IMR-90 (cell line): ENCODE results near the gene KRTAP19-1. TPM values are rescaled to one million over a fixed set of nuclear protein-coding genes. Genes with fewer than 3 reads are reported as not detected.
A peak's percentile ranks its signal among the peaks of the same experiment; 100 is the strongest.

ENCODE experiments used
- ATAC-seq: fragments of 200-7000 bp; cut with Tn5 transposase; 2 replicates; pipeline ENCODE4 v1.9.1; 2020; ENCODE audit warnings: low read depth, mild to moderate bottlenecking, moderate library complexity
- BruUV-seq: library from RNA; stranded (reverse); fragments of 400-500 nt; replicated peaks from 2 replicates; lab custom pipeline; 2021; lab: Mats Ljungman, UMichigan
- CTCF ChIA-PET: fragments of 300-600 bp; formaldehyde crosslinking; extraction: SDS; loops from one replicate; lab custom pipeline; 2021; ENCODE audit warnings: antibody characterized with exemption; lab: Yijun Ruan, JAX
- POLR2A ChIA-PET: fragments of 300-600 bp; sonication (Branson Sonifier 250); formaldehyde crosslinking; loops from one replicate; lab custom pipeline; 2022; ENCODE audit warnings: antibody characterized with exemption; ENCODE audit not compliant: unreplicated experiment; lab: Charles Lee
- DNase-seq: peaks from one replicate; pipeline ENCODE4 v3.0.0; 2013
- H2AFZ ChIP-seq: replicated peaks from 2 replicates; pipeline ENCODE3; 2013; ENCODE audit warnings: low read length, mild to moderate bottlenecking; ENCODE audit not compliant: poor library complexity
- H2AK5ac ChIP-seq: 2 replicates; pipeline ENCODE4 v1.6.1; 2013; ENCODE audit warnings: low read depth, low read length, inconsistent platforms
- H2AK9ac ChIP-seq: replicated peaks from 2 replicates; pipeline ENCODE3; 2013; ENCODE audit warnings: mild to moderate bottlenecking, low read depth, low read length, moderate library complexity; ENCODE audit not compliant: poor library complexity
- H2BK120ac ChIP-seq: 2 replicates; pipeline ENCODE4 v1.6.1; 2013; ENCODE audit warnings: low read depth, low read length, inconsistent platforms
- H2BK15ac ChIP-seq: 3 replicates; pipeline ENCODE4 v1.6.1; 2013; ENCODE audit warnings: low read depth, low read length, inconsistent platforms
- H2BK20ac ChIP-seq: 2 replicates; pipeline ENCODE4 v1.6.1; 2013; ENCODE audit warnings: low read depth, mild to moderate bottlenecking, inconsistent platforms, low read length, moderate library complexity
- H2BK5ac ChIP-seq: 2 replicates; pipeline ENCODE4 v1.6.1; 2013; ENCODE audit warnings: mild to moderate bottlenecking, low read depth, low read length, inconsistent platforms; ENCODE audit not compliant: poor library complexity, severe bottlenecking
- H3K14ac ChIP-seq: replicated peaks from 2 replicates; pipeline ENCODE4 v1.6.1; 2013; ENCODE audit warnings: low read depth, low read length, inconsistent platforms
- H3K18ac ChIP-seq: 2 replicates; pipeline ENCODE4 v1.6.1; 2013; ENCODE audit warnings: low read depth, low read length, control low read depth
- H3K23ac ChIP-seq: 2 replicates; pipeline ENCODE4 v1.6.1; 2013; ENCODE audit warnings: low read depth, low read length, inconsistent platforms
- H3K27ac ChIP-seq: 2 replicates; pipeline ENCODE4 v1.5.1; 2013; ENCODE audit warnings: mild to moderate bottlenecking, control low read depth, low read length; ENCODE audit not compliant: insufficient read depth
- H3K27me3 ChIP-seq: 2 replicates; pipeline ENCODE4 v1.6.1; 2013; ENCODE audit warnings: low read length; ENCODE audit not compliant: control insufficient read depth, insufficient read depth
- H3K36me3 ChIP-seq: 2 replicates; pipeline ENCODE4 v1.6.1; 2013; ENCODE audit warnings: low read length, mixed read lengths; ENCODE audit not compliant: control insufficient read depth, insufficient read depth
- H3K4ac ChIP-seq: 2 replicates; pipeline ENCODE4 v1.6.1; 2013; ENCODE audit warnings: low read depth, low read length, inconsistent platforms
- H3K4me1 ChIP-seq: 2 replicates; pipeline ENCODE4 v1.6.1; 2013; ENCODE audit warnings: low read length, mixed read lengths; ENCODE audit not compliant: control insufficient read depth, insufficient read depth
- H3K4me2 ChIP-seq: 2 replicates; pipeline ENCODE4 v1.6.1; 2013; ENCODE audit warnings: low read depth, mild to moderate bottlenecking, control low read depth, low read length, moderate library complexity
- H3K4me3 ChIP-seq: 2 replicates; pipeline ENCODE4 v1.5.1; 2013; ENCODE audit warnings: low read depth, mild to moderate bottlenecking, control low read depth, low read length, moderate library complexity; ENCODE audit not compliant: insufficient read depth
- H3K56ac ChIP-seq: 2 replicates; pipeline ENCODE4 v1.6.1; 2013; ENCODE audit warnings: low read length, inconsistent platforms; ENCODE audit not compliant: insufficient read depth; ENCODE audit errors: extremely low read depth
- H3K79me1 ChIP-seq, 2 experiments: 2 replicates each; pipeline ENCODE4 v1.6.1; 2013; ENCODE audit warnings: low read length in 2 of 2, inconsistent platforms in 1 of 2, low read depth in 1 of 2
- H3K9ac ChIP-seq: 2 replicates; pipeline ENCODE4 v1.6.1; 2013; ENCODE audit warnings: low read depth, low read length, control low read depth
- H3K9me1 ChIP-seq: 2 replicates; pipeline ENCODE4 v1.6.1; 2013; ENCODE audit warnings: low read length, inconsistent platforms; ENCODE audit not compliant: insufficient read depth
- H3K9me3 ChIP-seq: 2 replicates; pipeline ENCODE4 v1.6.1; 2013; ENCODE audit warnings: low read length; ENCODE audit not compliant: control insufficient read depth, insufficient read depth
- H4K20me1 ChIP-seq: 2 replicates; pipeline ENCODE4 v1.6.1; 2013; ENCODE audit warnings: low read length, inconsistent platforms; ENCODE audit not compliant: insufficient read depth
- H4K5ac ChIP-seq: 2 replicates; pipeline ENCODE4 v1.6.1; 2013; ENCODE audit warnings: mild to moderate bottlenecking, low read depth, low read length, control low read depth
- H4K8ac ChIP-seq, 2 experiments: 2 replicates each; pipeline ENCODE4 v1.6.1; 2013; ENCODE audit warnings: low read depth in 2 of 2, low read length in 2 of 2, control low read depth in 1 of 2, inconsistent platforms in 1 of 2
- H4K91ac ChIP-seq: 2 replicates; pipeline ENCODE4 v1.6.1; 2013; ENCODE audit warnings: low read depth, low read length, inconsistent platforms; ENCODE audit not compliant: insufficient read depth
- CHD1 ChIP-seq: IDR thresholded peaks from 2 replicates; pipeline ENCODE4 v1.6.1; 2012; ENCODE audit warnings: low read depth, low read length, improper control_type of control experiment
- CTCF ChIP-seq: conservative IDR thresholded peaks from 2 replicates; pipeline ENCODE4 v1.5.1; 2012; ENCODE audit warnings: mild to moderate bottlenecking, low read depth, low read length, improper control_type of control experiment
- MAFK ChIP-seq: IDR thresholded peaks from 2 replicates; pipeline ENCODE4 v1.6.1; 2012; ENCODE audit warnings: low read depth, low read length, improper control_type of control experiment
- MAZ ChIP-seq: IDR thresholded peaks from 2 replicates; pipeline ENCODE4 v1.6.1; 2012; ENCODE audit warnings: low read depth, mild to moderate bottlenecking, low read length, improper control_type of control experiment, moderate library complexity, borderline replicate concordance
- RCOR1 ChIP-seq: IDR thresholded peaks from 2 replicates; pipeline ENCODE4 v1.6.1; 2012; ENCODE audit warnings: mild to moderate bottlenecking, low read length, improper control_type of control experiment; ENCODE audit not compliant: insufficient replicate concordance
- WGBS, 2 experiments: methylation state at CpG; one replicate each; pipeline versions ENCODE4 v1.1.5 to v1.1.7; 2013; ENCODE audit warnings: missing lambda C conversion rate in 2 of 2; ENCODE audit not compliant: insufficient read length in 1 of 2; ENCODE audit errors: extremely low coverage in 2 of 2; 5-methylcytosine and 5-hydroxymethylcytosine counted together
- dilution Hi-C: fragments of 300-500 bp; cut with HindIII; formaldehyde crosslinking; loops from one replicate; pipeline ENCODE4 v1.14.3; 2018; ENCODE audit warnings: low sequenced_read_pairs; ENCODE audit not compliant: unreplicated experiment
- in situ Hi-C: fragments of 300-500 bp; cut with MboI; formaldehyde crosslinking; loops from 3 replicates; pipeline ENCODE4 v1.14.3; 2019; ENCODE audit warnings: low sequenced_read_pairs, inconsistent platforms, mixed read lengths
- intact Hi-C: fragments of 100-400 bp; cut with micrococcal nuclease; formaldehyde crosslinking; loops from 2 replicates; pipeline ENCODE4 v1.10.0; 2022
- polyA plus RNA-seq, 3 experiments: library from polyadenylated mRNA; depleted of rRNA; stranded (reverse); fragments of >200 nt; gene quantifications; 2 replicates each; pipeline ENCODE4 v1.2.3, GENCODE V29; 2012; ENCODE audit warnings: low replicate concordance in 1 of 3
- total RNA-seq: library from RNA; depleted of rRNA; stranded (reverse); fragments of >200 nt; gene quantifications from 2 replicates; pipeline ENCODE4 v1.2.3, GENCODE V29; 2012

Gene KRTAP19-1
- total and polyA plus RNA-seq, 2 of the 4 experiments (the other 2 are of a cell fraction) = not detected

GRCh38 chr21:30463713-30464112 is 16.5 kb downstream of the KRTAP19-1 start:
- Histone ChIP-seq H3K4me1 (no peaks in the 10 kb centered on the region), H3K79me1 (no peaks in the 10 kb centered on the region), H3K23ac (no peak overlapping the region), H2AK9ac (no peak overlapping the region), H2AK5ac (no peak overlapping the region), H3K14ac (no peak overlapping the region), H3K9me1 (no peaks in the 10 kb centered on the region), H3K56ac (no peak overlapping the region), H4K8ac (no peak overlapping the region), H2BK5ac (no peak overlapping the region), H3K4ac (no peak overlapping the region), H4K91ac (no peak overlapping the region), H2AFZ (no peak overlapping the region), H3K18ac (no peak overlapping the region), H3K27ac (no peak overlapping the region), H3K36me3 (no peaks in the 10 kb centered on the region), H2BK15ac (no peak overlapping the region), H3K9me3 (no peaks in the 10 kb centered on the region; the same call in 1 of the 2 replicates), H2BK20ac (no peak overlapping the region), H2BK120ac (no peak overlapping the region), H3K4me2 (no peak overlapping the region), H3K27me3 (no peaks in the 10 kb centered on the region), H3K9ac (no peak overlapping the region), H4K5ac (no peak overlapping the region), H4K20me1 (no peaks in the 10 kb centered on the region), H3K4me3 (no peak overlapping the region)
- no peak for ATAC-seq
- CTCF ChIA-PET = no interaction called here
- DNase-seq = no peak
- dilution Hi-C loops = no loop called here
- TF ChIP-seq RCOR1 (no peak), MAFK (peak; percentile 56), MAZ (no peak), CTCF (0 out of 2 replicates have a peak, but pooled peaks have one; percentile 4), CHD1 (no peak)
- POLR2A ChIA-PET = no interaction called here
- BruUV-seq = no TSS peak
- in situ Hi-C loops = no loop called here
- intact Hi-C loops = no loop called here
- no CpG with 5 or more reads among the region's 3 CpGs for WGBS, 2 experiments
